ENCODE results near the gene RYR2.
"Not testable (repeated sequence)": the region's sequence is repeated elsewhere in the genome, so short reads cannot be mapped to it uniquely, and the experiment has no call there.

Gene RYR2

DNA sequence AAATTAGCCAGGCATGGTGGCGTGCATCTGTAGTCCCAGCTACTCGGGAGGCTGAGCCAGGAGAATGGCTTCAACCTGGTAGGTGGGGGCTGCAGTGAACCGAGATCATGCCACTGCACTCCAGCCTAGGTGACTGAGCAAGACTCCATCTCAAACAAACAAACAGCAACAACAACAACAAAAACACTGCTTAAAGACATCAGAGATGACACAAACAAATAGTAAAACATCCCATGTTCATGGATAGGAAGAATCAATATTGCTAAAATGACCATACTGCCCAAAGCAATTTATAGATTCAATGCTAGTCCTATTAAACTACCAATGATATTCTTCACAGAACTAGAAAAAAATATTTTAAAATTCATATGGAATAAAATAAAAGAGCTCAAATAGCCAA lies 801.5 kb downstream of the RYR2 start:
- not testable (repeated sequence) for DNase-seq (ENCODE audit: low read depth, low spot score)

DNA sequence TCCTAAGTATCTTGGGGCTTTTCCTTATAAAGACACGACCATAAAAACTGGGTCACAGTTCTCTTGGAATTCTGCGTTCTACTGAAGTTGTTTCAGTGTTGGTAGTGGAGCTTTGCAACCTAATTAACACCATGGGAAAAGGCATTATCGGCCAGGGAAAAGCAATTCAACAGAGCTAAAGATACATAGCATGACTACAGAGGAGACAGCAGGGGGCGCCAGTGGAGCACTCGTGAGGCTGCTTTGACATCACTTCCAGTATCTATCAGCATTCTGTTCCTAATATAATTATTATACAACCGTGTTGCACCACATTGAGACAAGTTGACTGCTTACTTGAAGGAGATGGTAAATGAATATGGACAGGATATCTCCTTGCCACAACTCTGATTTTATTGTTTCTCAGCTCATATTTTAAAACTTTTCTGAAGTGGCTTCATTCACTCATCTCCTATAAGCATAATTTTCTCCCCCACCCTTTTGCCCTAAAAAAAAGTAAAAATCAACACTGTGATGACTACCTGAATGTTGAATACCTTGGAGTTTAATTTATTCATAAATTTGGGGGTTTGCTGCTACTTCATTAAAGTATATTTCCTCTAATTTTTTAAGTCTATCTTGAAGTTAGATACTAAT lies 809.3 kb downstream of the RYR2 start:
- DNase-seq (ENCODE audit: low read depth, low spot score) = no peak

DNA sequence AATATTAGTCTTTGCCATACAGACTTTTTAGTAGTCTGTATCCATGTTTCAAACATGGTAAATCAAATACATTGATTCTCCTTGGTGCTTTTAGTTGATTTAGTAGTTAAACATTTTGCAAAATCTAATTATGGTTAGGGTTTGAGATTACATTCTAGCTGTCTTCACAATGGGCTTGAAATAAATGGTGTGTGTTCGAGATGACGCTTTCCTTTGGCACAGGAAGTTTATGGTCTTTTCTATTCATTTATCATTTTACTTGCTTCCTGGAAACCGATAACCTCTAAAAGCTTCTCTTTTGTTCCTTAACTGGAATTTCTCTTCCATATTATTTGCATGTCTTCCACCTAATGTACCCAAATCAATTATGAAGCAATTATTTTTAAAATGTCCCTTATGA lies 810.4 kb downstream of the RYR2 start:
- no peak for DNase-seq (ENCODE audit: low read depth, low spot score)

DNA sequence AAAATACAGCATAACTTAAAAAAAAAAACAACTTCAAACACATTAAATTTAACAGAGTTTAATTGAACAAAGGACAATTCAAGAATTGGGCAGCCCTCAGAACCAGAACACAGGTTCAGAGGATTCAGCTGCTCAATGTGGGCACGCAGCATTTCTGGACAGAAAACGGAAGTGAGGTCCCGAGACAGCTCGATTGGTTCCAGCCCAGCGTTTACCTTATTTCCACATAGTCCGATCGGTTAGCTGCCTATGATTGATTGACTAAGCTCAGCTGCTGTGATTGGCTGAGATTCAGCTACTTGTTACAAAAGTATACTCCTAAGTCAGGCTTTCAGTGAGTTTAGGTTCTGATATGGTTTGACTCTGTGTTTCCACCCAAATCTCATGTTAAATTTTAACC lies 815.5 kb downstream of the RYR2 start:
- DNase-seq (ENCODE audit: low read depth, low spot score) = no peak

DNA sequence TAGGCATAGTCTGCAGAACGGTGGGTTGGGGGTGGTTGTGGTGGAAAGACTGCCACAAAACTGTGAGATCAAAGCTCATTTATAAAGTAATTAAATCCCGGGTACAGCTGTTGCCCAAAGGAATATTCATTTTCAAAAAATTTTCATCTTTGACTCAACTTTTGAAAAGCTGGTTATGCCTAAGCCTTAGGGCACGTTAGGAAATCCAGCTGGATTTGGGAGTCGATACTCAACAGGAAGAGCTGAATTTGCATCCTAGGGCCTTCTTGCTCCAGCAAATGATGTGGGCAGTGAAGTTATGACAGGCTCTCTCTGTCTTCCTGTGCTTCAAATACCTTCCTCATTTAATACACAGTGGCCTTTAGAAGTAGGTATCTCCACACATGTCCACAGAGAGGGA lies 817.0 kb downstream of the RYR2 start:
- no peak for DNase-seq (ENCODE audit: low read depth, low spot score)

DNA sequence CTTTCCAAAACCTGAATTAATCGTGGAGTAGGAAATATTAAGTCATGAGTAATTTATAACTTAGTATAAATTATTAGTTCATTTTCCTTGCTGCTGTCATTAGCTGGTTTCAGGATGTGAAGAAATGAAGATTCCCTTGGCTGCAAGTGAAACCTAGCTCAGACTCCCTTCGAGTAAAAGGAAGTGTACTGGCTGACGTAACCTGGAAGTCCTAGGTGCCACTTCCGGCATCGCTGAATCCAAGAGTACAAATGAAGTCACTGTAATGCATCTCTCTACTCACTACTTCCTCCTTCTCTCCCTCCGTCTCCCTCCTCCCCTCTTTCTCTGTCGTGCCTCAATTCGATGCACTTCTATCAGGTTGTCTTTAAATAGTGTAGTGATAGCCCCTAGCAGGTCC lies 820.0 kb downstream of the RYR2 start:
- DNase-seq (ENCODE audit: low read depth, low spot score) = no peak

DNA sequence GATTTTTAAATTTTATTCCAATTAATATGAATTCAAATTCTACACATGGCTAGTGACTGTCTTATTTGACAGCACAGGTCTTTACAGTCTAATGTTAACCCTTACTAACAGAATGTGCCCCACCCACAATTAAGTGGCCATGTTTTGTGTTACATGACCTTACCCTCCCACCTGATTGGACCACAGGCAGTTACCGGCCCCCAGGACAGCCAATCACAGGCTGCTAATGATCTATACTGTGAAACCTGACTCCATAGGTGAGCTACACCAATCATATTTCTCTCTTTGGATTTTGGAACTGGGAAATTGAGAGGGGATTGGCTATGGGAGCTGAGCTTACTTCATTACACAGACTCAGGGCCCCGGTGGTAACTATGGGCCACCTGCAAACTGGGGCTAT lies 821.2 kb downstream of the RYR2 start:
- DNase-seq (ENCODE audit: low read depth, low spot score) = no peak

DNA sequence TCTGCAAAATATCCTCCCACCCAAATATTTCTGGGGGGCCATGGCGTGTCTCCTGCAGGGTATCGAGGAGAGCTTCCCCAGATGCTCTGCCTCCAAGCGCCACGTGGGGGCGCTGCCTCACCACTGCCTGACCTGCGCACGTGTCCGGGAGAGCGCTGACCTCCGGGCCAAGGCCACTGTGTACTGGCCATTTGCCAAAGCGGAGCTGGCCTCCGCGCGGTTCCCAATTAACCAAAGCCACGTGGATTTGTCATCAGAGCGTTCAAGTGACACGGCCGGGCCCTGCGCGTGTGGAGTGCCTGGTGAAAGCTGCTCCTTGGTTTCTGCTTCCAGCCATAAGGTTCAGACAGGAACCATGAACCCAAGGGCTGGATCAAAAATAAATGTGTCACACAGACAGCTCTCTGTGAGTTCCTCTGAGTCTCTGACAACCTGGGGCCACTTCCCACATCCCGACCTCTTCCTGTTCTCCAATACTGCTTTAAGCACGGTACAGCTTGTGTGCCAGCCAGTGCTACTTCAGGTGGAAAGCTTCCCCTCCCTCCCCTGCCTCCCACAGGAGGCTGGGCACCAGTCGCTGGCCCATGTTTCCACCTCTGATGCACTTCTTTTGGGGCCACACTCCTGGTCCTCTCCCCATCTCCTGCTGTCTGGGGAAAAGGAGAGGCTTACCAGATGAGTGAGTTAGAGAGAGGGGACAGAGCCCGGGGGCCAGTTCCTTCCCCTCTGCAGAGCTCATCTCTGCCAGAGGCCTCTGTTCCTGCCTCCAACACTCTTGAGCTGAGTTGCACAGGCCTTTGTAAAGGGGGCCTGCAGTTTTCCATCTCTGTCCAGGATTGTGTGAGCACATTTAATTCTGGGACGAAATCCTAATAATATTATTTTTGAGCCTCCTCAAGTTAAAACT lies 822.6 kb downstream of the RYR2 start:
- DNase-seq (ENCODE audit: low read depth, low spot score) = no peak

DNA sequence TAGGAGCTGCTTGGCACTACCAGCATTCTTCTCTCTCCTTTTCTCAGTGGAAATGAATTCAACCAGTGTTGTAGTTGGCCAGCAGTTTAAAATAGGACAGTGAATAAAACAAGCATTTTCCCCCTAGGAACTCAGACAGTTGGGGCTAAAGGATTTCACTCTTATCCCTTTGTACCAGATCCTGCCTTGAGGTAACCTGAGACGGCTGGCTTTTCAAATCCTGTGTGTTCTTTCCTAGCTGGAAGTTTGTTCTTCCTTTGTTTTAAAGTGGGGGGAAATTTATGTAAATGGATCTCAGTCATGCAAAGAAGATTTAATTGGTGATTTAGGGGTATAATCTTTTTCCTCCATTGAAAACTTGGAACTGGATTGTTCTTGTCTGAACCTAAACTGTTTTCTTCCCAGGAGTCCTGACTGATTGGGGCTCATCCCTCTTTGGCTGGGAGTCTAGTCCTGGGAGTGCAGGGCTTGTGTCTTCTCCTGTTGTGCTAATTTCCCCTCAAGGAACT lies 825.5 kb downstream of the RYR2 start:
- DNase-seq (ENCODE audit: low read depth, low spot score) = no peak

DNA sequence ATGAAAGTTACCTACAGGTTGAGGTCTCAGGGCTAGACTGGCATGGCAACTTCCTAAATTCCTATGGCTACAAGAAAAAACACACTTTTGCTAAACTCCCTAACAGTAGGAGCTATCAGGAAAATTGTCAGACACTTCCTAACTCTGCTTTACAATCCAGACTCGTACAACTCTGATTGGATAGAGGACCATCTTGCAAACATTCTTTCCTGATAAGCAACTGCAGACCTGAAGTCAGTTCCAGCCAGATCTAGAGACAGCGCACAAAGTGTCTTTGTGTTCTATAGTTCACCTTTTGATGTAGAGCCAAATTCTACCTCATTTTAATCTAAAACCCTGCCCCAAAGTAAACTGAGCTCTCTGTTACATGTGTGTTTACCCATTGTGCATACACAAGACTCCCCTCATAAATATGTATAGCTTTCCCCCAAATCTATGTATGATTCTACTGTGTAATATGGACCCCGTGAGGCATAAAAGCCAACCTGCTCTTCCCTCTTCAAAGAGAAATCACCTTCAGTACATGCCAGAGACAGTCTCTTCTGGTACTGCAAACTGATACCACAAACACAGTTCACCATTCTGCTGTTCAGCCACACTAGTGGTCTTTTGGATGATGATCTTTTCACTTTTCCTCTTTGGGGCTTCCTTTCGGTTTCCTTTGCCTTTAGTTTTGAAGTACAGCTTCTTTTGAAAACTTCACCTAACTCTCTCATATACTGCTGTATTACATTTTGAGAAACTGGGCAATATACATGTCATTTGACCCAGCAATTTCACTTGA lies 827.0 kb downstream of the RYR2 start:
- no peak for DNase-seq (ENCODE audit: low read depth, low spot score)

DNA sequence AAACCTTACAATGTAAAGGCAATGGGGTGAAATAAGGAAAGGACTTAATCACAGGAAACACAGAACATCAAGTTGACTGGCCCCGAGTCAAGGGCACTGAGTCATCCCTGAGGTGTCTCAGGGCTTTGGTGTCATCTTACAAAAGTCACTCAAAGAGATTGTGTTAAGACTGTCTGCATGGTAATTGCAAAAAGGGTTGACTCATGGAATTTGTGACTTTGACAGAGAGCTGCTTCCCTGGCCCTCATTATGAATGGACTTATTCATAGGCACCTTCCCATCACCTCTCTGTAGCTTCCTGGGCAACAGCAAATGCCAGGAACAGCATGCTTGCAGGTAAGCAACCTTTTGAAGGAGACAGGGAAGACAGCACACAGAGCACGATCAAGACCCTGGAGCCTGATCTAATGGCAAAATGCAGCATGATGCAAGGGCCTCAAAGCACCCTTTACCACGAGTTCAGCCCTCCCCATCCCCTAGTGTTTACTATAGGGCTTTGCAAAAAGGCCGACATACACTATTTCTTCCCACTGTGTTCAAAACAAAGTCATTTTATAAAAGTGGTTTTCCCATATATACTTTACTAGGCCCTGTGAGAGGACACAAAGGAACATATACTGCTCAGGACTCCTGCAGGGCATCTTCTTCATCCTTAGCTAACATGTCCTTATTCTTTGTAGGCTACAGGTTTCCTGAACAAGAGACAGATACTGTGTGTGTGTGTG lies 831.7 kb downstream of the RYR2 start:
- no peak for DNase-seq (ENCODE audit: low read depth, low spot score)

DNA sequence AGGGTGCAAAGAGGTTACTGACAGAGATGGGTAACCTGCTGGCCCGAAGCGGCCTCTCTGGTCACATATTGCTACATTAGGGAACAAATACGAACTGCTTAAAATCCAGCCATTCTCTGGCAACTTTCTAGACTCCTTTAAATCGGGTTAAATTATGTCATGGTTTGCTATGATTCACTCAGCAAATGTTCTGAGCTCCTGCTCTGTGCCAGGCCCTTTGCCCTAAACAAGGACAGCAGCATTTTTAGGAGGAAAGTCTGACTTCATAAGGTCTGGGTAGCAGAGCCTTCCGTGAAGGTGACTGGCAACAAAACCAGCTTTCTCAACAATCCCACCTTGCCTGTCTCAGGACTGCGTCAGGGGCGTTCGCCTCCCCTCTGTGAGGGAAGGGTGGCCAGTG lies 833.3 kb downstream of the RYR2 start:
- no peak for DNase-seq (ENCODE audit: low read depth, low spot score)

DNA sequence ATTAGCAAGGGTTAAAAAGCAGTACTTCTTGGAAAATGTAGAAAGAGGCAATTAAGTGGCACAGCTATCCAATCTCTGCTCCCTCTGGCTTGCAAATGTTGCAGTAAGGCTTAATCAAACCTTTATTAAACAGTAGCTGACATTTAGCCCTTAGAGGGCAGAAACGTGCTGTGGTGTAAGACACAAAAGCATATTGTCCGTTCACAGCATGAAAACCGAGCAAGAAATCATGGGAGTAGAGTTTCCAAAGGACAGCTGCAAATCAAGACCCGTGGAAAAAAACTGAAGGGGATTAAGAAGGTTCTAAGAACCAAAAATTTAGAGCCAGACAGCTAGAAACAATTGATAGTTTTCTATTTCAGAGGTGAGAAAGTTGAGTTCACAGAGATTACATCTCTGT lies 835.6 kb downstream of the RYR2 start:
- no peak for DNase-seq (ENCODE audit: low read depth, low spot score)

DNA sequence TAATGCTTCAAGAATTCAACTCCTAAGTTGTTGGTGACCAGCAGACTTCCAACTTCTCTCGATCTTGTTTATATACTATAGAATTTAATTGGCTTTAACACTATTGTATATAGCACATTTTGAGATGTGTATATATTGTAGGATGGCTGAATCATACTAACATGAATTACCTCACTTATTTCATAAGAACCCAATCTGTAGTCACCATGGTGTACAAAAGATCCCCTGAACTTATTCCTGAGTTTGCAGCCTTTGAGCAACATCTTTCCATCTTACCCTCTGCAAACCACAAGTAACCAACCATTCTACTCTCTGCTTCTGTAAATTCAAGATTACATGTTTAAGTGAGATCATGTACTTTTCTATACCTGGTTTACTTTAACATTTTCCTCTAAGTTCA lies 836.4 kb downstream of the RYR2 start:
- no peak for DNase-seq (ENCODE audit: low read depth, low spot score)

DNA sequence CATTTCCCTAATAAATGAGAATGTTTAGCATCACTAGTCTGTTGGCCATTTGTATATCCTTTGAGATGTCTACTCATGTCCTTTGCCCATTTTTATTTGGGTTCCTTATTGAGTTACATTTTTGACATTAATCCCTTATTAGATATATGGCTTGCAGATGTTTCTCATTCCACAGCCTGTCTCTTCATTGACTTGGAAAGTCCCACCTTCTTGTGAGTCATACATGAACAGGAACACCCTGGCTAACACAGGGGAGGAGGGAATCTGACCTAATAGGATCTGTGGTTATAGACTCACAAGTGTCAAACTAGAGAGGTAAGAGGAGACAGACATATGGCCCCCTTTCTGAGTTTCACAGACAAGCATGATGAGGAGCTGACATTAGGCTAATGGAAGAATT lies 837.2 kb downstream of the RYR2 start:
- no peak for DNase-seq (ENCODE audit: low read depth, low spot score)
